ENCODE results near the gene CENPT.
A peak's percentile ranks its signal among the peaks of the same experiment; 100 is the strongest.

Gene CENPT

GRCh38 chr16:67855789-67856188 lies 8.3 kb upstream of the CENPT start:
- Histone ChIP-seq H3K4me3 (ENCODE audit: severe bottlenecking) (no peak overlapping the region), H3K9me3 (ENCODE audit: severe bottlenecking) (no peaks in the 10 kb centered on the region), H3K4me1 (ENCODE audit: insufficient read depth, poor library complexity, severe bottlenecking) (peaks cover 26% of the 10 kb centered on the region), H3K27me3 (ENCODE audit: insufficient read depth, poor library complexity, severe bottlenecking) (no peaks in the 10 kb centered on the region), H3K36me3 (ENCODE audit: low read depth) (peaks cover 41% of the 10 kb centered on the region), H3K27ac (ENCODE audit: poor library complexity, severe bottlenecking) (no peak overlapping the region)
- DNase-seq (ENCODE audit: low spot score) (no peak), ATAC-seq (ENCODE audit: low read depth) (no peak)
- TF ChIP-seq, protein P1, sequence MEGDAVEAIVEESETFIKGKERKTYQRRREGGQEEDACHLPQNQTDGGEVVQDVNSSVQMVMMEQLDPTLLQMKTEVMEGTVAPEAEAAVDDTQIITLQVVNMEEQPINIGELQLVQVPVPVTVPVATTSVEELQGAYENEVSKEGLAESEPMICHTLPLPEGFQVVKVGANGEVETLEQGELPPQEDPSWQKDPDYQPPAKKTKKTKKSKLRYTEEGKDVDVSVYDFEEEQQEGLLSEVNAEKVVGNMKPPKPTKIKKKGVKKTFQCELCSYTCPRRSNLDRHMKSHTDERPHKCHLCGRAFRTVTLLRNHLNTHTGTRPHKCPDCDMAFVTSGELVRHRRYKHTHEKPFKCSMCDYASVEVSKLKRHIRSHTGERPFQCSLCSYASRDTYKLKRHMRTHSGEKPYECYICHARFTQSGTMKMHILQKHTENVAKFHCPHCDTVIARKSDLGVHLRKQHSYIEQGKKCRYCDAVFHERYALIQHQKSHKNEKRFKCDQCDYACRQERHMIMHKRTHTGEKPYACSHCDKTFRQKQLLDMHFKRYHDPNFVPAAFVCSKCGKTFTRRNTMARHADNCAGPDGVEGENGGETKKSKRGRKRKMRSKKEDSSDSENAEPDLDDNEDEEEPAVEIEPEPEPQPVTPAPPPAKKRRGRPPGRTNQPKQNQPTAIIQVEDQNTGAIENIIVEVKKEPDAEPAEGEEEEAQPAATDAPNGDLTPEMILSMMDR (IDR thresholded peaks at IDR 0.05; ENCODE audit: poor library complexity, severe bottlenecking) = no peak

DNA sequence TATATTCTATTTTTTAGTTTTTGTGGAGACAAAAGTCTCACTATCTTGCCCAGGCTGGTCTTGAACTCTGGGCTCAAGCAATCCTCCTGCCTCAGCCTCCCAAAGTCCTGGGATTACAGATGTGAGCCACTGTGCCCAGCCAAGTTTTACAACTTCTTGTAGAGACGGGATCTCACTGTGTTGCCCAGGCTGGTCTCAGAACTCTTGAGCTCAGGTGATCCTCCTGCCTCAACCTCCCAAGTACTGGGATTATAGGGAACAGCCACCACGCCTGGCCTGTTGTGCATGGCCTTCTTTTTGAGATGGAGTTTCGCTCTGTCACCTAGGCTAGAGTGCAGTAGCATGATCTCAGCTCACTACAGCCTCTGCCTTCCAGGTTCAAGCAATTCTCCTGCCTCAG lies 6.2 kb upstream of the CENPT start:
- TF ChIP-seq, protein P1 (IDR thresholded peaks at IDR 0.05; ENCODE audit: poor library complexity, severe bottlenecking) = no peak
- no peaks in the 10 kb centered on the region for H3K27me3 ChIP-seq (ENCODE audit: insufficient read depth, poor library complexity, severe bottlenecking)
- ATAC-seq (ENCODE audit: low read depth) (no peak), DNase-seq (ENCODE audit: low spot score) (no peak)
- H3K9me3 ChIP-seq (ENCODE audit: severe bottlenecking) = no peaks in the 10 kb centered on the region
- H3K36me3 ChIP-seq (ENCODE audit: low read depth) = peaks cover 43% of the 10 kb centered on the region
- peaks cover 18% of the 10 kb centered on the region for H3K4me1 ChIP-seq (ENCODE audit: insufficient read depth, poor library complexity, severe bottlenecking)
- no peak overlapping the region for H3K27ac ChIP-seq (ENCODE audit: poor library complexity, severe bottlenecking)
- H3K4me3 ChIP-seq (ENCODE audit: severe bottlenecking) = no peak overlapping the region

GRCh38 chr16:67848118-67848517 lies 625 bp upstream of the CENPT start:
- Histone ChIP-seq H3K27ac (ENCODE audit: poor library complexity, severe bottlenecking) (peak overlapping the region; percentile 85), H3K4me3 (ENCODE audit: severe bottlenecking) (peak overlapping the region; percentile 97), H3K36me3 (ENCODE audit: low read depth) (peaks cover 40% of the 10 kb centered on the region), H3K27me3 (ENCODE audit: insufficient read depth, poor library complexity, severe bottlenecking) (no peaks in the 10 kb centered on the region), H3K9me3 (ENCODE audit: severe bottlenecking) (no peaks in the 10 kb centered on the region), H3K4me1 (ENCODE audit: insufficient read depth, poor library complexity, severe bottlenecking) (peaks cover 18% of the 10 kb centered on the region)
- TF ChIP-seq, protein P1 (IDR thresholded peaks at IDR 0.05; ENCODE audit: poor library complexity, severe bottlenecking) = no peak
- no peak for DNase-seq (ENCODE audit: low spot score)
- no peak for ATAC-seq (ENCODE audit: low read depth)

GRCh38 chr16:67846320-67847063 lies 1.0 kb downstream of the CENPT start, which contains the start of gene NUTF2:
TSS of gene NUTF2 (plus strand) at chr16:67846933. CDS start at chr16:67865131, 18,198 bp downstream.
- no peaks in the 10 kb centered on the region for H3K9me3 ChIP-seq (ENCODE audit: severe bottlenecking)
- peak within 1 kb of the TSS; percentile 85 for H3K27ac ChIP-seq (ENCODE audit: poor library complexity, severe bottlenecking)
- TF ChIP-seq, protein P1 (IDR thresholded peaks at IDR 0.05; ENCODE audit: poor library complexity, severe bottlenecking) = no peak
- peaks cover 24% of the 10 kb centered on the region for H3K36me3 ChIP-seq (ENCODE audit: low read depth)
- DNase-seq (ENCODE audit: low spot score) (peak; percentile 96), ATAC-seq (ENCODE audit: low read depth) (peak; percentile 63)
- H3K4me3 ChIP-seq (ENCODE audit: severe bottlenecking) = peak within 1 kb of the TSS; percentile 97
- H3K4me1 ChIP-seq (ENCODE audit: insufficient read depth, poor library complexity, severe bottlenecking) = peaks cover 18% of the 10 kb centered on the region
- H3K27me3 ChIP-seq (ENCODE audit: insufficient read depth, poor library complexity, severe bottlenecking) = no peaks in the 10 kb centered on the region

DNA sequence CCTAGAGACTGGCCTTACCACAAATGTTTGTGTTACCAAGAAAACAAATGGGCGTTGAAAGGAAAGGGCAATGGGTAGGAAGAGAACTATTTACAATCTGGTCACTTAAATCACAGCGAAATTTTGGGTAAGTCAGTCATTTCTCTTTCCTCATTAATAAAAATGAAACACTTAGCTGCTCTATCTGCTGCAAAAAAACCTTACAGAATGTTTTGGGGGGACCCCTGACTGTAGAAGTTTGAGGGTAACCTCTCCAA lies 1.5 kb downstream of the CENPT start:
- Histone ChIP-seq H3K4me1 (ENCODE audit: insufficient read depth, poor library complexity, severe bottlenecking) (peaks cover 18% of the 10 kb centered on the region), H3K27ac (ENCODE audit: poor library complexity, severe bottlenecking) (peak overlapping the region; percentile 85), H3K36me3 (ENCODE audit: low read depth) (peaks cover 20% of the 10 kb centered on the region), H3K4me3 (ENCODE audit: severe bottlenecking) (peak overlapping the region; percentile 97), H3K9me3 (ENCODE audit: severe bottlenecking) (no peaks in the 10 kb centered on the region), H3K27me3 (ENCODE audit: insufficient read depth, poor library complexity, severe bottlenecking) (no peaks in the 10 kb centered on the region)
- TF ChIP-seq, protein P1 (IDR thresholded peaks at IDR 0.05; ENCODE audit: poor library complexity, severe bottlenecking) = no peak
- ATAC-seq (ENCODE audit: low read depth) = no peak
- DNase-seq (ENCODE audit: low spot score) = no peak

Measured in RWPE2 (cell line).